NCI-H446 (cell line): ENCODE measurements around the gene CMTM4.
"Not testable (repeated sequence)": the region's sequence is repeated elsewhere in the genome, so short reads cannot be mapped to it uniquely, and the experiment has no call there.

Experiments used
- DNase-seq, 2 experiments: peaks; one replicate each; lab custom pipeline; 2025; lab: John Stamatoyannopoulos, UW

CMTM4 gene

DNA sequence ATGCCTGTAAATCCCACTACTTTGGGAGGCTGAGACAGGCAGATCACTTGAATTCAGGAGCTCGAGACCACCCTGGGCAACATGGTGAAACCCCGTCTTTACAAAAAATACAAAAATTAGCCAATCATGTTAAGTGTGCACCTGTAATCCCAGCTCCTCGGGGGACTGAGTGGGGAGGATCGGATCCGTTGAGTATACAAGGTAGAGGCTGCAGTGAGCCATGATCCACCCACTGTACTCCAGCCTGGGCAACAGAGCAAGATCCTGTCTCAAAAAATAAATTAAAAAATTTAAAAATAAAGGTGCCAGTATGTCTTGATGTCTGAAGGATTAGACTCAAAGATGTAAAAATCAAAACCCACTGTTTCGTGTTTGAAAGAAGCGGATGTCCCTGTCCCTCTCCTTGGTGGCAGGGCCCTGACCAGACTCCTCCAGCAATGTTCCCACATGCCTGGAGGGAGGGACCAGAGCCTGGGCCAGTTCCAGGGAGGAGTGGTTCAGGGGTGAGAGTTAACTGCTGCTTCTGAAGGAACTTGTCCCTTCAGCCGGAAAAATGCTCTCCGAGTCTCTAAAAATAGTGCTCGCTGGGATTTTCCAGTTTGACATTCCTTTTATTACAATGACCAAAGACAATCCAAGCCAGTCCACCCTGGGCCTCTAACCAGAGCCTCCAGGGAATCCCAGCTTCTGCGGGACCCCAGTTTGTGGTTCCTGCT is 9.4 kb upstream of the CMTM4 start:
- no peak for DNase-seq

DNA sequence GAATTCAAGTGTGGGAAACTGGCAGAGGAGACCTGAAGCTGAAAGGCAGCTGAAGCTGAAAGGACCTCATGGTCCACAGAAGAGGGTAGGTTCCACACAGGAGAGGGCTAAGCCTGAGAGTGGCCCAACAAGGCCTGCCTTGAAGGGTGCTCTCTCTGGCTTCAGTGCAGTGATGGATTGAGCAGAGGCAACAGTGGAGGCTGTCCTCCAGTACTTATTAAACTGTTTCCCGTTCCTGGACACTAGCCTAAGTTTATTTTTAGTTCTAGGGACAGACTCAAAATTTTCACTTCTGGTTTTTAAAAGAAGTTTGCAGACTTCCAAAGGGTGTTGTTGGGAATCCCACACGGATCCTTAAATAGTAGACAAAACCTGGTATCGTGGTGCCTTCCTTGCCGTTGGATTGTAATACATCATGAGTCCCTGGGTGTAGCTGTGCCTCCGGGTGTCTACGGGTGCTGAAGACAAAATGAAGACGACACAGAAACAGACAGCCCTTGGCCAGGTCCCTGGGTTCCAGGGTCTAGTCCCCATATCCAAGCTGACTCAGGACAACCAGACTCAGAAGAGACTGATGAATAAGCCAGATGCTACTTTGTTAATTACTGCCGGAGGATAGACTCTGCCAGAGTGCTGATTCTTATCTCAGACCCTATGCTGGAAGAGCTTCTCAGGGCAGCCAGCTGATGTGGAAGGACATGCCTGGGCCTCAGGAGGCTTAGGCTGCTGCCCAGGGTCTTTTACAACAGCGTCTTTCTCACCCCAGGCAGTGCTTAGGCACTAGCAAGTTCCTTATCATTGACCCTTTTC is 7.1 kb upstream of the CMTM4 start:
- peak in 1 of 2 experiments; percentile 21 for DNase-seq

GRCh38 chr16:66701516-66701915 is 5.0 kb upstream of the CMTM4 start:
- no peak for DNase-seq

DNA sequence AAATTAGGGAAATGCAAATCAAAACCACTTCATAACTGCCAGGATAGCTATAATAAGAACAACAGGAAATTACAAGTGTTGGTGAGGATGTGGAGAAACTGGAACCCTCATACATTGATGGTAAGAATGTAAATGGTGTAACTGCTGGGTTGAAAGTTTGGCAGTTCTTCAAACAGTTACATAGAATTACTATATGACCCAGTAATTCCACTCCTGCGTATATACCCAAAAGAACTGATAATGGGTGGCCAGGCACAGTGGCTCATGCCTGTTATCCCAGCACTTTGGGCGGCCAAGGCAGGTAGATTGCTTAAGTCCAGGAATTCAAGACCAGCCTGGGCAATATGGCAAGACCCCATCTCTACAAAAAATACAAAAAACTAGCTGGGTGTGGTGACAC is 4.5 kb upstream of the CMTM4 start:
- no peak for DNase-seq

- DNase-seq = no peak
These were observed 3.4 kb upstream of the CMTM4 start for GRCh38 chr16:66699898-66700297.

GRCh38 chr16:66698046-66698445 is 1.5 kb upstream of the CMTM4 start:
- DNase-seq = no peak

DNA sequence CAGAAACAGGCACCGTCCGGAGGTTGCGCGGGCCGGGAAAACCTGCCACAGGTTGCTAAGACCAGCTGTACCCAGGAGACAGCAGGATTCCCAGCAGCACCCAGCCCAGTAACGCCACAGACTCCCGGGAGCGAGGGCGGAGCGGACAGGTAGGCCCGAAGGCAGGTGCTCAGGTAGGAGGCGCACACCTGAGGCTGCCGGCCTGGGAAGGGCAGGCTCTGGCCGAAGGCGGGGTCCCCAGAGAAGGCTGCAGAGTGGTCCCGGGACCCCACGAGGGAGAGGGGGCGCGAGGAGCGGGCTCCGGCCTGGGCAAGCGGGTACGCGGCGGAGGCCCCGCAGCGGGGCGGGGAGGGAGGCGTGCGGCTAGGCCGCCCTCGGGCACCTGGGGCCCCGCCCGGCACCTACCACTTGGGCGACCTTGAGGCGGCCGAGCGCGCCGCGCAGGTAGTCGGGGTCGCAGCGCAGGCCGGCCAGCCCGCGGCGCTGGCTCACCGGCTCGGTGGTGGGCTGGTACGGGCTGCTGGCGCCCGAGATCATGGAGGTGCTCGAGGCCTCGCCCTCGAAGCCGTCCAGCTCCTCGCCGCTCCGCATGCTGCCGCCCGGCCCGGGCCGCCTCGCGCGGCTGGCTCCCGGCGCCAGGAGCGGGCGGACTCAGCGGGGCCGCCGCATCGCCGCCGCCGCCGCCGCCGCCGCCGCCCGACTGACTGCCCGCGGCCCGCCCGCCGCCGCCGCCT is 441 bp downstream of the CMTM4 start:
- no peak for DNase-seq

DNA sequence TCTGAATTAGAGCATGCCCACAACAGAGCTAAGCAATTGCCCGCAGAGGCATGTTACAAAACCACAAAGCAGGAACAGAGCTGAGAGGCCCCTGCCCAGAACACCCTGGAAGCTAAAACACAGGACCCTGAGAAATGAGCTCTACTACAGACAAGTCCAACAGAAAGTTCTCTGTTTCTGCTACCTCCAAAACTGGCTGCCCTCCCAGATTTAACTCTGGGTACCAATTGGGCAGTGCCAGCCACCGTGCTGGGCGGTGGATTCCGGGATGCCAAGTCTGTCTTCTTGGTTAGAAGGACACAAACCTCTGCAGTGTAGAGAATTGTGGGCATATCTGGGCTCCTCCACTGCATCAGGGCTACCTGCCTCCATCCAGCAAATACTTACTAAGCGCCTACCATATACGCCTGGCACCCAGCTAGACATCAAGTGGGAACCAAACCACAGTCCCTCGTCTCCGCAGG is 1.0 kb downstream of the CMTM4 start:
- no peak for DNase-seq

DNA sequence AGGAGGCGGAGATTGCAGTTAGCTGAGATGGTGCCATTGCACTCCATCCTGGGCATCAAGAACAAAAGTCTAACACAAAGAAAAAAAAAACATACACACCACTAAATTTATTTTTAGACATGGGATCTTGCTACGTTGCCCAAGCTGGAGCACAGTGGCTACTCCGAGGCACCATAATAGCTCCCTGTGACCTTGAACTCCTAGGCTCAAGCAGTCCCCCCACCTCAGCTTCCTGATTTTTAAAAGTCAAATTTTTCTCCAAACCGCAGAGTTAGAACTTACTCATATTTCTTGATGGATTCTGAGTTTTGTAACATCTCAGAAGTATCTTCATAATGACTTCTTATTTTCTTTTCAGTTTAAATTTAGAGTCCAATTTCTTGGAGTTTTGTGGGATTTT is 3.4 kb downstream of the CMTM4 start:
- no peak for DNase-seq

DNA sequence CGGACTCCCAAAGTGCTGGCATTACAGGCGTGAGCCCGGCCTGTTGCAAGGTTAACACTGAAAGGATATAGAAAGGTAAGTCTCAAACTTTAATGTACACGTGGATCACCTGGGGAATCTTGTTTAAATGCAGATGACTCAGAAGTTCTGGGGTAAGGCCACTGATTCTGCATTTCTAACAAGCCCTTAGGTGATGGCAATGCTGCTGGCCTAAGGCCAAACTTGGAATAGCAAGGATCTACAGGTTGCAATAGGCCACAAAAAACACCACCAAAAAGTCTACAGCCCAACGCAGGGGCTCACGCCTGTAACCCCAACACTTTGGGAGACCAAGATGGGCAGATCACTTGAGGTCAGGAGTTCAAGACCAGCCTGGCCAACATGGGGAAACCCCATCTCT is 4.2 kb downstream of the CMTM4 start:
- DNase-seq = no peak

GRCh38 chr16:66691234-66691633 is 5.3 kb downstream of the CMTM4 start:
- no peak for DNase-seq

- DNase-seq = no peak
These were observed 6.3 kb downstream of the CMTM4 start for GRCh38 chr16:66690106-66690847.

- DNase-seq = no peak
These were observed 7.3 kb downstream of the CMTM4 start for GRCh38 chr16:66689282-66689681.

- no peak for DNase-seq
These were observed 8.5 kb downstream of the CMTM4 start for GRCh38 chr16:66687906-66688625.

DNA sequence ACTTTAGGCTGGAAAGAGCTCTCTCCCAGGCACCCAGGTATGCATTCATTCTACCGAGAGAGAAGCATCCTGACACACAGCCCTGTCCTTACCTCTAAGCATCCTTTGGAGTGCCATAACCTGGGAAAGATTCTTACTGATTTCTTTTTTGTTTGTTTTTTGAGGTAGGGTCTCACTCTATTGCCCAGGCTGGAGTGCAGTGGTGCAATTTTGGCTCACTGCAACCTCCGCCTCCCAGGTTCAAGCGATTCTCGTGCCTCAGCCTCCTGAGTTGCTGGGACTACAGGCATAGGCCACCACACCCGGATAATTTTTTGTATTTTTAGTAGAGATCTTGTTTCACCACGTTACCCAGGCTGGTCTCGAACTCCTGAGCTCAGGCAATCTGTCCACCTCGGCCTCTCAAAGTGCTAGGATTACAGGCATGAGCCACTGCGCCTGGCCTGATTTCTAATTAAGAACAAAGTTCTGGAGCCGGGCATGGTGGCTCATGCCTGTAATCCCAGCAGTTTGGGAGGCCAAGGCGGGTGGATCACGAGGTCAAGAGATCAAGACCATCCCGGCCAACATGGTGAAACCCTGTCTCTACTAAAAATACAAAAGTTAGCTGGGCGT is 10.9 kb downstream of the CMTM4 start:
- not testable (repeated sequence) for DNase-seq

DNA sequence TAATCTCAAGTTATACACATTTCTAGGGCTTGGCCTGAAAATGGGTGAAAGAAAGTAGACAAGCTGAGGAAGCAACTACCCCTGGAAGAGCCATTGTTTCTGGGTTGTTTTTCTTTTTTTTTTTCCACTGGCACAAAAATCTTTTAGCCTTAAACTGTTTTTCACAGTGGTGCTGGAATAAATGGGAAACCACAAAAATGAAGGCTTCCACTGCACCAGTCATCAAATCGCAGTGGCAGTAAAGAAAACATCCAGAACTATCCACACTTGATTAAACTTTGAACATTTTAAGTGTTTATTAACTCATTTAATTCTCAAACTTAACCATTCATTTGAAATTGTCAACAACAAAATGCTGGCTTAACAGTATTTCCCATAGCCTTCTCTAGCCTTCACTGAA is 14.3 kb downstream of the CMTM4 start:
- no peak for DNase-seq

DNA sequence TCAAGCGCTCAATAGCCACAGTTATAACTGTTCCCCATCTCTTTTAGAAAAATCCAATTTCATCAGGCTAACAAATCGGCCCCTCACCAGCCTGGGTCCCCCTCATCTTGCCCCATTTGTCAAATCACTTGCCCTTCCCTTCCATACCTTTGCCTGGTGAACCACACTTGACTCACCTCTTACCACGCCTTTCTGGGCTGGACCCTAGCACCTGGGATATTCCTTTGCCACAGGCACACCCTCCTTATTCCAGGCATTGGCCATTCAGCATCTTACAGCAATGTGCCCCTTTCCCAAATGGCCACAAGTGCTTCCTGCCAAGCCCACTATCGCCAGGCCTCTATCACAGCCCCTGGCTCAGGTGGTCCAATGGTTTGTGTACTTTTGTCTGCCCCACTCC is 14.9 kb downstream of the CMTM4 start:
- no peak for DNase-seq

GRCh38 chr16:66678337-66678736 is 18.2 kb downstream of the CMTM4 start:
- DNase-seq = no peak

DNA sequence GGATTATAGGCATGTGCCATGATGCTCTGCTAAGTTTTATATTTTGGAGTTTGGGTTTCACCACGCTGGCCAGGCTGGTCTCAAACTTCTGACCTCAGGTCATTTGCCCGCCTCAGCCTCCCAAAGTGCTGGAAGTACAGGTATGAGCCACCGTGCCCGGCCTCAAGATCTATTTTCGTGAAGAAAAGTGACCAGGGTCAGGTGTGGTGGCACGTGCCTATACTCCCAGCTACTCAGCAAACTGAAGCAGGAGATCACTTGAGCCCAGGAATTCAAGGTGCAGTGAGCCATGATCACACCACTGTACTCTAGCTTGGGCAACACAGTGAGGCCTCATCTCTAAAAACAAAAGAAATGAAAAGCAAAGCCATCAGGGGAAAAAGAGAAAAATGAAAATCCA is 18.7 kb downstream of the CMTM4 start:
- DNase-seq = no peak

DNA sequence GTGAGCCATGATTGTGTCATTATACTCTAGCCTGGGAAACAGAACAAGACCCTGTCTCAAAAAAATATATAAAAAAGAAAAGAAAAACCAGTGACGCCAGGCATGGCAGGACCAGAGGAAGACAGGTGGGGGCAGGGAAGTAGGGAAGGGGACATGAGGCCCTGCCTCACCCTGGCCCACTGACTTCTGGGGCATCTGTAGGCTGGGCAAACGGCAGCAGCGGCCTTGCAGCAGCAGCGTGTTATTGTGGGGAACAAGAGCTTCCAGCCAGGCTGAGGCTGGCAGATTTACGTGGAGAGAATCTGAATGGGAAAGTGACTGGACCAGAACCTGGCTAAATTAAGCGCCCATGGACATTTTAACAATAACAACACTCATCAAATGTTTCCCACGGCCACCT is 19.4 kb downstream of the CMTM4 start:
- DNase-seq = no peak

DNA sequence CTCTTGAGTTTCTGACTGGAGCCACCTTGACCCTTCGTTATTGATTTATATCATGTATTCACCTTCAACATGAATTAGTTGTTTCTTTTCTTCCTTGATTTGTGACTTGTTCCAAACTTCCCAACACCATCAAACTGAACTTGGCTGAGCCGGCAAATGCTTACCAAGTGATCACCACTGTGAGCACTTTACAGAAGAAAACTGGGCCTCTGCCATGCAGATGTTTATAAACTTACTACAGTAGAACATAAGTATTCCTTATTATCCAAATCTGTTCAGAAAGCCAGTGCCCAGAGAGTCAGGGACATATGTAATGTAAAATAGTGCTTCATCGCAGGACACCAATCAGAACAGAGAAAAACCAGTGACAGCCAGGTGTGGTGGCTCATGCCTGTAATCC is 19.9 kb downstream of the CMTM4 start:
- DNase-seq = no peak
